ENCODE data around the gene EIF4G3.

GRCh38 chr1:20903437-20903836, 273.3 kb downstream of the EIF4G3 start:
- TF ChIP-seq POLR2A (IDR thresholded peaks at IDR 0.05), result no peak
- TF ChIP-seq EP300 (IDR thresholded peaks at IDR 0.05), result no peak
